ENCODE data around the gene ATP10A. TPM values are rescaled to one million over a fixed set of nuclear protein-coding genes. Genes with fewer than 3 reads are reported as not detected.

The ATP10A gene
- total RNA-seq, 1 experiment from 2014 or later, result 2.1 TPM

- no peak for DNase-seq (ENCODE audit: low spot score)
- Mint-ChIP-seq H3K9me3 (no peaks in the 10 kb centered on the region), H3K36me3 (no peaks in the 10 kb centered on the region), H3K27ac (no peak overlapping the region), H3K4me1 (peaks cover 41% of the 10 kb centered on the region), H3K4me3 (no peak overlapping the region), H3K27me3 (ENCODE audit: low read depth) (no peaks in the 10 kb centered on the region)
- CTCF ChIA-PET, result interaction anchor here (3.1 kb wide), 1 partner anchor 63 kb away, joined by 15 read pairs; no protein-coding TSS in a partner anchor
- POLR2A ChIA-PET, result no interaction called here
- TF ChIP-seq CDX4 (CRISPR knock-in tag; IDR thresholded peaks at IDR 0.05; ENCODE audit: borderline replicate concordance) (no peak), SMAD4 (CRISPR knock-in tag; IDR thresholded peaks at IDR 0.05) (no peak), ERG (CRISPR knock-in tag; IDR thresholded peaks at IDR 0.05) (no peak), PREB (CRISPR knock-in tag; IDR thresholded peaks at IDR 0.05; ENCODE audit: borderline replicate concordance) (no peak)
- no peak for ATAC-seq
These were observed 16.8 kb downstream of the ATP10A start for GRCh38 chr15:25846377-25846776.

GRCh38 chr15:25844981-25845680 lies 18.0 kb downstream of the ATP10A start:
- Mint-ChIP-seq H3K4me3 (no peak overlapping the region), H3K36me3 (no peaks in the 10 kb centered on the region), H3K27ac (no peak overlapping the region), H3K9me3 (no peaks in the 10 kb centered on the region), H3K4me1 (peaks cover 33% of the 10 kb centered on the region), H3K27me3 (ENCODE audit: low read depth) (no peaks in the 10 kb centered on the region)
- POLR2A ChIA-PET, result no interaction called here
- DNase-seq (ENCODE audit: low spot score) (no peak), ATAC-seq (no peak)
- CTCF ChIA-PET, result no interaction called here
- TF ChIP-seq GTF2I (CRISPR knock-in tag; conservative IDR thresholded peaks at IDR 0.05), result no peak
- TF ChIP-seq MAX (CRISPR knock-in tag; IDR thresholded peaks at IDR 0.05), result no peak
- TF ChIP-seq PREB (CRISPR knock-in tag; IDR thresholded peaks at IDR 0.05; ENCODE audit: borderline replicate concordance), result no peak
- TF ChIP-seq ZNF138 (CRISPR knock-in tag; conservative IDR thresholded peaks at IDR 0.05), result no peak
- TF ChIP-seq IRF2 (CRISPR knock-in tag; IDR thresholded peaks at IDR 0.05; ENCODE audit: borderline replicate concordance, low read depth), result no peak
- no peak for TF ChIP-seq ZBTB43 (CRISPR knock-in tag; IDR thresholded peaks at IDR 0.05)
- TF ChIP-seq FOXP1 (CRISPR knock-in tag; IDR thresholded peaks at IDR 0.05; ENCODE audit: borderline replicate concordance), result no peak
- TF ChIP-seq MLX (CRISPR knock-in tag; IDR thresholded peaks at IDR 0.05), result no peak
- no peak for TF ChIP-seq MYBL2 (CRISPR knock-in tag; IDR thresholded peaks at IDR 0.05)
- TF ChIP-seq ZSCAN18 (CRISPR knock-in tag; IDR thresholded peaks at IDR 0.05), result no peak
- no peak for TF ChIP-seq USF1 (CRISPR knock-in tag; IDR thresholded peaks at IDR 0.05)
- no peak for TF ChIP-seq NFATC4 (CRISPR knock-in tag; IDR thresholded peaks at IDR 0.05)
- no peak for TF ChIP-seq ZNF121 (CRISPR knock-in tag; IDR thresholded peaks at IDR 0.05)
- no peak for TF ChIP-seq FOXJ3 (CRISPR knock-in tag; IDR thresholded peaks at IDR 0.05; ENCODE audit: borderline replicate concordance)
- TF ChIP-seq E2F1 (CRISPR knock-in tag; IDR thresholded peaks at IDR 0.05), result no peak
- no peak for TF ChIP-seq HMGXB4 (CRISPR knock-in tag; IDR thresholded peaks at IDR 0.05)
- no peak for TF ChIP-seq RELA (CRISPR knock-in tag; IDR thresholded peaks at IDR 0.05; ENCODE audit: borderline replicate concordance)

Measured in WTC11 (cell line).